Keratinocyte (primary cell): ENCODE data around the gene CTNNBL1. TPM values are rescaled to one million over a fixed set of nuclear protein-coding genes. Genes with fewer than 3 reads are reported as not detected.
"Not testable (repeated sequence)": the region's sequence is repeated elsewhere in the genome, so short reads cannot be mapped to it uniquely, and the experiment has no call there.

ENCODE experiments used
- DNase-seq: peaks from one replicate; pipeline ENCODE4 v3.0.0-alpha.2; 2011; ENCODE audit warnings: low read depth, missing footprints, low spot score
- FAIRE-seq: peaks from 2 replicates; lab custom pipeline; 2011; peaks lifted over from hg19 to GRCh38; lab: Jason Lieb, UNC
- H2AFZ ChIP-seq: 2 replicates; pipeline ENCODE4 v1.6.0; 2012; ENCODE audit warnings: low read length, control low read depth, inconsistent platforms; ENCODE audit not compliant: control insufficient read depth
- H3K27ac ChIP-seq: 2 replicates; pipeline ENCODE4 v1.5.1; 2011; ENCODE audit warnings: low read length; ENCODE audit not compliant: control insufficient read depth, insufficient read depth
- H3K27me3 ChIP-seq: 3 replicates; pipeline ENCODE4 v1.6.0; 2011; ENCODE audit warnings: low read length; ENCODE audit not compliant: control insufficient read depth, insufficient read depth; ENCODE audit errors: extremely low read depth
- H3K36me3 ChIP-seq, 2 experiments: 2 replicates in 1 of 2; 3 replicates in 1 of 2; pipeline ENCODE4 v1.5.1; 2011; ENCODE audit warnings: low read length in 2 of 2, mild to moderate bottlenecking in 1 of 2; ENCODE audit not compliant: control insufficient read depth in 2 of 2, insufficient read depth in 2 of 2; ENCODE audit errors: extremely low read depth in 1 of 2
- H3K4me1 ChIP-seq: 3 replicates; pipeline ENCODE4 v1.5.1; 2011; ENCODE audit warnings: low read length; ENCODE audit not compliant: control insufficient read depth, insufficient read depth; ENCODE audit errors: extremely low read depth
- H3K4me2 ChIP-seq: 3 replicates; pipeline ENCODE4 v1.6.0; 2011; ENCODE audit warnings: low read depth, low read length; ENCODE audit not compliant: control insufficient read depth, insufficient read depth; ENCODE audit errors: extremely low read depth
- H3K4me3 ChIP-seq, 3 experiments: fragments of 200-600 bp in 1 of 3; sonication (generic) in 1 of 3; 2 replicates in 2 of 3; 3 replicates in 1 of 3; pipeline ENCODE4 v1.5.1; 2011 to 2016; ENCODE audit warnings: low read length in 3 of 3, mild to moderate bottlenecking in 3 of 3, control low read depth in 2 of 3, inconsistent platforms in 1 of 3, low read depth in 1 of 3, mixed read lengths in 1 of 3, mixed run types in 1 of 3, moderate library complexity in 1 of 3; ENCODE audit not compliant: control insufficient read depth in 2 of 3, insufficient read depth in 2 of 3; ENCODE audit errors: extremely low read depth in 1 of 3
- H3K79me2 ChIP-seq: 2 replicates; pipeline ENCODE4 v1.6.0; 2012; ENCODE audit warnings: low read length; ENCODE audit not compliant: control insufficient read depth, insufficient read depth
- H3K9ac ChIP-seq: 3 replicates; pipeline ENCODE4 v1.6.0; 2011; ENCODE audit warnings: low read length; ENCODE audit not compliant: control insufficient read depth, insufficient read depth; ENCODE audit errors: extremely low read depth
- H3K9me1 ChIP-seq: 3 replicates; pipeline ENCODE4 v1.6.0; 2011; ENCODE audit warnings: low read length; ENCODE audit not compliant: control insufficient read depth, insufficient read depth; ENCODE audit errors: extremely low read depth
- H3K9me3 ChIP-seq: 2 replicates; pipeline ENCODE4 v1.5.1; 2012; ENCODE audit warnings: low read depth, low read length; ENCODE audit not compliant: control insufficient read depth
- H4K20me1 ChIP-seq: 3 replicates; pipeline ENCODE4 v1.6.0; 2011; ENCODE audit warnings: low read length; ENCODE audit not compliant: control insufficient read depth, insufficient read depth; ENCODE audit errors: extremely low read depth
- EZH2 ChIP-seq: IDR thresholded peaks from one replicate; pipeline ENCODE4 v1.6.1; 2012; ENCODE audit warnings: inconsistent platforms, mild to moderate bottlenecking, low read length, moderate library complexity
- dilution Hi-C: fragments of 300-500 bp; cut with MboI; formaldehyde crosslinking; loops from one replicate; pipeline ENCODE4 v1.7.0; 2020; ENCODE audit warnings: low sequenced_read_pairs; ENCODE audit not compliant: extremely low pct_ligation_motif_present
- polyA plus RNA-seq, 5 experiments: library from polyadenylated mRNA; depleted of rRNA in 3 of 5; stranded (reverse) in 3 of 5; stranded (forward) in 1 of 5; unstranded in 1 of 5; fragments of >200 nt; gene quantifications; 1 replicate in 1 of 5; 2 replicates in 3 of 5; 3 replicates in 1 of 5; pipeline versions ENCODE4 v1.2.1 to v1.2.3, GENCODE V29; 2011 to 2012; ENCODE audit warnings: missing spikeins in 2 of 5, low read depth in 1 of 5, low replicate concordance in 1 of 5
- TF ChIP-seq, protein P1 (sequence below), 3 experiments: IDR thresholded peaks in 1 of 3; conservative IDR thresholded peaks in 1 of 3; optimal IDR thresholded peaks in 1 of 3; 2 replicates in 2 of 3; 3 replicates in 1 of 3; pipeline versions ENCODE3 to v1.5.1; 2011; ENCODE audit warnings: low read length in 3 of 3, mild to moderate bottlenecking in 3 of 3, moderate library complexity in 2 of 3, control low read depth in 1 of 3, inconsistent platforms in 1 of 3; ENCODE audit not compliant: insufficient read depth in 2 of 3; ENCODE audit errors: extremely low read depth in 1 of 3

Gene CTNNBL1
- polyA plus RNA-seq, 1 donor (not counting 4 experiments of a cell fraction or from before 2014, with no cell fraction given): 37.0 TPM

DNA sequence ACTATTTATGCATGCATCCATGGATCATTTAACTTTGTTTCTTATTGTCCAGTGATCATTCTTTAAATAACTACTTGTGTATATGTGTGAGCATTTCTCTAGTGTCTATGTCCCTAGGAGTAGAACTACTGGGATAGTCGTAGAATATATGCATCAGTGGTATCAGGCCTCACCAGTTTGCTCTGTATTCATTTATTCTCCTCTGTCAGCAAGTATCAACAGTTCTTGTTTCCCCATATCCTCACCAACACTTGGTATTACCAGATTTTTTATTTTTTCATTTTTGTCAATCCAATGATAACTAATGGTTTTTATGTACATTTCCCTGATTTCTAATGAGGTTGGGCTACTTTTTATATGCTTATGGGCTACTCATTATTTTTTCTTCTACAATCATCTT, 27.9 kb downstream of the CTNNBL1 start:
- H3K27me3 ChIP-seq: no peaks in the 10 kb centered on the region
- H3K4me1 ChIP-seq: no peaks in the 10 kb centered on the region
- H3K4me3 ChIP-seq: no peak overlapping the region
- H2AFZ ChIP-seq: no peak overlapping the region
- H3K27ac ChIP-seq: no peak overlapping the region
- H3K9me1 ChIP-seq: peaks cover 2% of the 10 kb centered on the region
- no peak overlapping the region for H3K9ac ChIP-seq
- TF ChIP-seq, protein P1, sequence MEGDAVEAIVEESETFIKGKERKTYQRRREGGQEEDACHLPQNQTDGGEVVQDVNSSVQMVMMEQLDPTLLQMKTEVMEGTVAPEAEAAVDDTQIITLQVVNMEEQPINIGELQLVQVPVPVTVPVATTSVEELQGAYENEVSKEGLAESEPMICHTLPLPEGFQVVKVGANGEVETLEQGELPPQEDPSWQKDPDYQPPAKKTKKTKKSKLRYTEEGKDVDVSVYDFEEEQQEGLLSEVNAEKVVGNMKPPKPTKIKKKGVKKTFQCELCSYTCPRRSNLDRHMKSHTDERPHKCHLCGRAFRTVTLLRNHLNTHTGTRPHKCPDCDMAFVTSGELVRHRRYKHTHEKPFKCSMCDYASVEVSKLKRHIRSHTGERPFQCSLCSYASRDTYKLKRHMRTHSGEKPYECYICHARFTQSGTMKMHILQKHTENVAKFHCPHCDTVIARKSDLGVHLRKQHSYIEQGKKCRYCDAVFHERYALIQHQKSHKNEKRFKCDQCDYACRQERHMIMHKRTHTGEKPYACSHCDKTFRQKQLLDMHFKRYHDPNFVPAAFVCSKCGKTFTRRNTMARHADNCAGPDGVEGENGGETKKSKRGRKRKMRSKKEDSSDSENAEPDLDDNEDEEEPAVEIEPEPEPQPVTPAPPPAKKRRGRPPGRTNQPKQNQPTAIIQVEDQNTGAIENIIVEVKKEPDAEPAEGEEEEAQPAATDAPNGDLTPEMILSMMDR (optimal IDR thresholded peaks at IDR 0.05 in 1 of 3, IDR thresholded peaks at IDR 0.05 in 1 of 3, conservative IDR thresholded peaks at IDR 0.05 in 1 of 3; ENCODE audit: extremely low read depth in 1 of 3, insufficient read depth in 2 of 3, low read length in 3 of 3): no peak
- no peak for TF ChIP-seq EZH2
- H3K36me3 ChIP-seq: no peaks in the 10 kb centered on the region
- H4K20me1 ChIP-seq: no peaks in the 10 kb centered on the region
- H3K4me2 ChIP-seq: no peak overlapping the region
- H3K9me3 ChIP-seq: no peaks in the 10 kb centered on the region
- FAIRE-seq: no peak
- peaks cover 21% of the 10 kb centered on the region for H3K79me2 ChIP-seq
- no peak for DNase-seq
- dilution Hi-C loops: no loop called here

DNA sequence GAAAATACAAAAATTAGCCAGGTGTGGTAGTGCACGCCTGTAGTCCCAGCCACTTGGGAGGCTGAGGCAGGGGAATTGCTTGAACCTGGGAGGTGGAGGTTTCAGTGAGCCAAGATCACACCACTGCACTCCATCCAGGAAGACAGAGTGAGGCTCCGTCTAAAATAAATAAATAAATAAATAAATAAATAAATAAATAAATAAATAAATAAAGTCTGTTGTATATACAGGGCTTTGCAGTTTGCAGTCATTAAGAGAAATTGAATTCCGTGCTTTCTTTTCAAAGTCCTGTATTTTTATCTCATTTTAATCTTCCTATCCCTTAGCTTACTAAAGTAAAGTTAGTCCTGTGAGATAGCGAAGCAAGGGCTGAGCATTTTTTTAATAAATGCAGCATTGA, 28.5 kb downstream of the CTNNBL1 start:
- H3K4me2 ChIP-seq, FAIRE-seq, DNase-seq, H3K36me3 ChIP-seq, H4K20me1 ChIP-seq, H3K9me1 ChIP-seq, H3K9me3 ChIP-seq, H2AFZ ChIP-seq, H3K4me3 ChIP-seq, H3K9ac ChIP-seq, dilution Hi-C loops, H3K27me3 ChIP-seq, H3K27ac ChIP-seq, H3K4me1 ChIP-seq: not testable (repeated sequence)
- peaks cover 23% of the 10 kb centered on the region for H3K79me2 ChIP-seq

DNA sequence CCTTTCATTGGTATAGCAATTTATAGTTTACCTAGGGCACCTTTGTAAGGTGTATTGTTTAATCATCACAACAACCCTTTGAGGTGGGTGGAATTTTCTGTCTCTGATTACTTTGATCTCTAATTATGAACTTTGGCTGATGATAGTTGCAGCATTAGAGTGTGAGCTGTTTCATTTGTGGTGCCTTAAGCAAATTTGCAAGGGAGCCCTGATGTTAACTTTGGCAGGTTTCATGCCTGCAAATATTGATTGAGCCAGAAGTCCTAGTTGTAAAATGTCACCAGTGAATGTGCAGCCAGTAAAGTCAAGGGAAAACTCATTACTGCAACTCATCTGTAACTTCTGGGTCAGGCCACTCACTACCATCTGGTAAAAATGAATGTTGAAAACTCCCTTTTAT, 29.8 kb downstream of the CTNNBL1 start:
- dilution Hi-C loops: no loop called here
- Histone ChIP-seq H3K4me3 (no peak overlapping the region), H4K20me1 (no peaks in the 10 kb centered on the region), H3K9me3 (no peaks in the 10 kb centered on the region), H3K9me1 (peaks cover 2% of the 10 kb centered on the region), H3K9ac (no peak overlapping the region), H3K27ac (no peak overlapping the region), H3K4me1 (no peaks in the 10 kb centered on the region), H3K4me2 (no peak overlapping the region), H3K27me3 (no peaks in the 10 kb centered on the region), H3K79me2 (peaks cover 24% of the 10 kb centered on the region), H3K36me3 (no peaks in the 10 kb centered on the region), H2AFZ (no peak overlapping the region)
- TF ChIP-seq EZH2: no peak
- TF ChIP-seq, protein P1 (optimal IDR thresholded peaks at IDR 0.05 in 1 of 3, IDR thresholded peaks at IDR 0.05 in 1 of 3, conservative IDR thresholded peaks at IDR 0.05 in 1 of 3; ENCODE audit: extremely low read depth in 1 of 3, insufficient read depth in 2 of 3, low read length in 3 of 3): no peak
- FAIRE-seq (no peak), DNase-seq (no peak)
